ENCODE results near the gene PLCB2.

PLCB2 gene

GRCh38 chr15:40320931-40321371 is 13.2 kb upstream of the PLCB2 start:
- H3K9me3 ChIP-seq (replicated peaks; ENCODE audit: low read length), result no peaks in the 10 kb centered on the region

GRCh38 chr15:40320409-40320808 is 12.7 kb upstream of the PLCB2 start:
- Histone ChIP-seq H3K9ac (ENCODE audit: low read depth, low read length) (no peak overlapping the region), H3K4me1 (ENCODE audit: control insufficient read depth, insufficient read depth, low read length) (peaks cover 12% of the 10 kb centered on the region), H3K4me3 (ENCODE audit: low read length) (no peak overlapping the region), H3K36me3 (ENCODE audit: insufficient read depth, low read length) (no peaks in the 10 kb centered on the region), H3K27me3 (ENCODE audit: control insufficient read depth, insufficient read depth, low read length) (peaks cover 7% of the 10 kb centered on the region), H3K9me3 (replicated peaks; ENCODE audit: low read length) (no peaks in the 10 kb centered on the region), H3K4me2 (ENCODE audit: low read length) (no peak overlapping the region)

More at GRCh38 chr15:40320931-40321371, 13.2 kb upstream of the PLCB2 start:
- Histone ChIP-seq H3K4me3 (ENCODE audit: low read length) (no peak overlapping the region), H3K27me3 (ENCODE audit: control insufficient read depth, insufficient read depth, low read length) (peaks cover 7% of the 10 kb centered on the region), H3K9ac (ENCODE audit: low read depth, low read length) (no peak overlapping the region), H3K36me3 (ENCODE audit: insufficient read depth, low read length) (no peaks in the 10 kb centered on the region), H3K4me1 (ENCODE audit: control insufficient read depth, insufficient read depth, low read length) (peaks cover 8% of the 10 kb centered on the region), H3K4me2 (ENCODE audit: low read length) (no peak overlapping the region)

GRCh38 chr15:40317580-40317979 is 9.8 kb upstream of the PLCB2 start:
- Histone ChIP-seq H3K9ac (ENCODE audit: low read depth, low read length) (no peak overlapping the region), H3K27me3 (ENCODE audit: control insufficient read depth, insufficient read depth, low read length) (peaks cover 11% of the 10 kb centered on the region), H3K4me3 (ENCODE audit: low read length) (no peak overlapping the region), H3K9me3 (replicated peaks; ENCODE audit: low read length) (no peaks in the 10 kb centered on the region), H3K4me1 (ENCODE audit: control insufficient read depth, insufficient read depth, low read length) (peaks cover 26% of the 10 kb centered on the region), H3K4me2 (ENCODE audit: low read length) (no peak overlapping the region), H3K36me3 (ENCODE audit: insufficient read depth, low read length) (no peaks in the 10 kb centered on the region)

GRCh38 chr15:40316931-40317330 is 9.2 kb upstream of the PLCB2 start:
- no peaks in the 10 kb centered on the region for H3K9me3 ChIP-seq (replicated peaks; ENCODE audit: low read length)
- H3K4me2 ChIP-seq (ENCODE audit: low read length), result no peak overlapping the region
- peaks cover 26% of the 10 kb centered on the region for H3K4me1 ChIP-seq (ENCODE audit: control insufficient read depth, insufficient read depth, low read length)
- no peak overlapping the region for H3K9ac ChIP-seq (ENCODE audit: low read depth, low read length)
- H3K4me3 ChIP-seq (ENCODE audit: low read length), result no peak overlapping the region
- H3K27me3 ChIP-seq (ENCODE audit: control insufficient read depth, insufficient read depth, low read length), result peaks cover 18% of the 10 kb centered on the region
- no peaks in the 10 kb centered on the region for H3K36me3 ChIP-seq (ENCODE audit: insufficient read depth, low read length)

- H3K9ac ChIP-seq (ENCODE audit: low read depth, low read length), result no peak overlapping the region
- no peaks in the 10 kb centered on the region for H3K36me3 ChIP-seq (ENCODE audit: insufficient read depth, low read length)
- peak overlapping the region; percentile 26 for H3K4me2 ChIP-seq (ENCODE audit: low read length)
- H3K4me1 ChIP-seq (ENCODE audit: control insufficient read depth, insufficient read depth, low read length), result peaks cover 26% of the 10 kb centered on the region
- H3K9me3 ChIP-seq (replicated peaks; ENCODE audit: low read length), result no peaks in the 10 kb centered on the region
- H3K4me3 ChIP-seq (ENCODE audit: low read length), result no peak overlapping the region
- H3K27me3 ChIP-seq (ENCODE audit: control insufficient read depth, insufficient read depth, low read length), result peaks cover 36% of the 10 kb centered on the region
Observed at GRCh38 chr15:40314723-40315276, 7.1 kb upstream of the PLCB2 start.

- Histone ChIP-seq H3K4me2 (ENCODE audit: low read length) (peak overlapping the region; percentile 12), H3K36me3 (ENCODE audit: insufficient read depth, low read length) (no peaks in the 10 kb centered on the region), H3K4me1 (ENCODE audit: control insufficient read depth, insufficient read depth, low read length) (peaks cover 26% of the 10 kb centered on the region), H3K9ac (ENCODE audit: low read depth, low read length) (no peak overlapping the region), H3K9me3 (replicated peaks; ENCODE audit: low read length) (no peaks in the 10 kb centered on the region), H3K27me3 (ENCODE audit: control insufficient read depth, insufficient read depth, low read length) (peaks cover 38% of the 10 kb centered on the region), H3K4me3 (ENCODE audit: low read length) (no peak overlapping the region)
Observed at GRCh38 chr15:40313531-40314398, 6.0 kb upstream of the PLCB2 start.

GRCh38 chr15:40312370-40313158 is 4.8 kb upstream of the PLCB2 start:
- Histone ChIP-seq H3K4me3 (ENCODE audit: low read length) (no peak overlapping the region), H3K9ac (ENCODE audit: low read depth, low read length) (no peak overlapping the region), H3K36me3 (ENCODE audit: insufficient read depth, low read length) (no peaks in the 10 kb centered on the region), H3K4me1 (ENCODE audit: control insufficient read depth, insufficient read depth, low read length) (peaks cover 26% of the 10 kb centered on the region), H3K4me2 (ENCODE audit: low read length) (no peak overlapping the region), H3K27me3 (ENCODE audit: control insufficient read depth, insufficient read depth, low read length) (peaks cover 38% of the 10 kb centered on the region), H3K9me3 (replicated peaks; ENCODE audit: low read length) (no peaks in the 10 kb centered on the region)

- Histone ChIP-seq H3K36me3 (ENCODE audit: insufficient read depth, low read length) (no peaks in the 10 kb centered on the region), H3K9ac (ENCODE audit: low read depth, low read length) (no peak overlapping the region), H3K4me1 (ENCODE audit: control insufficient read depth, insufficient read depth, low read length) (peaks cover 26% of the 10 kb centered on the region), H3K4me3 (ENCODE audit: low read length) (no peak overlapping the region), H3K27me3 (ENCODE audit: control insufficient read depth, insufficient read depth, low read length) (peaks cover 47% of the 10 kb centered on the region), H3K9me3 (replicated peaks; ENCODE audit: low read length) (no peaks in the 10 kb centered on the region), H3K4me2 (ENCODE audit: low read length) (no peak overlapping the region)
Observed at GRCh38 chr15:40310993-40311392, 3.3 kb upstream of the PLCB2 start.

- Histone ChIP-seq H3K4me1 (ENCODE audit: control insufficient read depth, insufficient read depth, low read length) (peaks cover 20% of the 10 kb centered on the region), H3K27me3 (ENCODE audit: control insufficient read depth, insufficient read depth, low read length) (peaks cover 55% of the 10 kb centered on the region), H3K4me3 (ENCODE audit: low read length) (no peak overlapping the region), H3K36me3 (ENCODE audit: insufficient read depth, low read length) (no peaks in the 10 kb centered on the region), H3K4me2 (ENCODE audit: low read length) (no peak overlapping the region), H3K9me3 (replicated peaks; ENCODE audit: low read length) (no peaks in the 10 kb centered on the region), H3K9ac (ENCODE audit: low read depth, low read length) (no peak overlapping the region)
Observed at GRCh38 chr15:40310001-40310959, 2.5 kb upstream of the PLCB2 start.

GRCh38 chr15:40309344-40309862 is 1.7 kb upstream of the PLCB2 start:
- H3K9ac ChIP-seq (ENCODE audit: low read depth, low read length), result no peak overlapping the region
- no peak overlapping the region for H3K4me3 ChIP-seq (ENCODE audit: low read length)
- peaks cover 12% of the 10 kb centered on the region for H3K4me1 ChIP-seq (ENCODE audit: control insufficient read depth, insufficient read depth, low read length)
- H3K36me3 ChIP-seq (ENCODE audit: insufficient read depth, low read length), result no peaks in the 10 kb centered on the region
- no peaks in the 10 kb centered on the region for H3K9me3 ChIP-seq (replicated peaks; ENCODE audit: low read length)
- H3K27me3 ChIP-seq (ENCODE audit: control insufficient read depth, insufficient read depth, low read length), result peaks cover 61% of the 10 kb centered on the region
- no peak overlapping the region for H3K4me2 ChIP-seq (ENCODE audit: low read length)

Measured in skeletal muscle satellite cell (primary cell).